GF-D8 (cell line): ENCODE results near the gene SPOCK3.
"Not testable (repeated sequence)": the region's sequence is repeated elsewhere in the genome, so short reads cannot be mapped to it uniquely, and the experiment has no call there.

Source experiments
- DNase-seq: peaks from one replicate; lab custom pipeline; 2025; lab: John Stamatoyannopoulos, UW

SPOCK3 gene

GRCh38 chr4:166957451-166957850, 276.8 kb downstream of the SPOCK3 start:
- DNase-seq = no peak

DNA sequence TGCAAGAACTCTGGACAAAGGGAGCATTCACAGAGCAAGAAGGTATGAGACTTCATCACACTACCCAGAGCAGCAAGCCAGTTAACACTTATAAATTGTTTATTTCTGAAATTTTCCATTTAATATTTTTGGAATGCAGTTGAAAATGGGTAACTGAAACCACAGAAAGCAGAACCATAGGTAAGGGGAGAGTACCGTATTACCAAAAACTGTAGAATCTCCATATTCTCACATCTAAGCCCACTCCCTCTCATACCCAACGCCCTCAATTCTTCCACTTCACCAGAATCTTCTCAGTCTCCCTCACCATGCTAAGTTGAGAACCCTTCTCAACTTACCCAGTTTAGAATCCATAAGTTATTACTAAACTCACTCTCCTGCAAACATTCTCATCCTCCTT, 277.8 kb downstream of the SPOCK3 start:
- no peak for DNase-seq

GRCh38 chr4:166941629-166942028, 292.7 kb downstream of the SPOCK3 start:
- DNase-seq = no peak

GRCh38 chr4:166930464-166930863, 303.8 kb downstream of the SPOCK3 start:
- no peak for DNase-seq

DNA sequence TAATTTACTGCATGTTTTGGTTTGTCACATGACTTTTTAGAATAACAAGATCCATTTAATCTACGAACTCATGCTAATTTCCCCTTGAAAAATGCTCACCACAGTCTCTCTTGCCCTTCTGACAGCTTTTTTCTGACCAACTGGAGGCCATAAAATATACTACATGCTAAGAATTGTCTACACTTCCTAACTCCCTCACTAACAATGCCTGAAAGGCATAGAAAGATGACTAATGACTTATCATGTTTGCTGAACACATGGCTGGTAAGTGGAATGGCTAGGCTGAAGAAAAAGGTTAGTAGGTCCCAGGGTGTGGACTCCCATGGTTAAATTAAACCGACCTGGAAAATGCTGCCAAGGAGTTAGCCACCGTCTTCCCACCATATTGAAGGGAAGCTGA, 309.9 kb downstream of the SPOCK3 start:
- DNase-seq = no peak

GRCh38 chr4:166913926-166914325, 320.4 kb downstream of the SPOCK3 start:
- DNase-seq = no peak

- DNase-seq = no peak
Observed at GRCh38 chr4:166903408-166903807, 330.9 kb downstream of the SPOCK3 start.

DNA sequence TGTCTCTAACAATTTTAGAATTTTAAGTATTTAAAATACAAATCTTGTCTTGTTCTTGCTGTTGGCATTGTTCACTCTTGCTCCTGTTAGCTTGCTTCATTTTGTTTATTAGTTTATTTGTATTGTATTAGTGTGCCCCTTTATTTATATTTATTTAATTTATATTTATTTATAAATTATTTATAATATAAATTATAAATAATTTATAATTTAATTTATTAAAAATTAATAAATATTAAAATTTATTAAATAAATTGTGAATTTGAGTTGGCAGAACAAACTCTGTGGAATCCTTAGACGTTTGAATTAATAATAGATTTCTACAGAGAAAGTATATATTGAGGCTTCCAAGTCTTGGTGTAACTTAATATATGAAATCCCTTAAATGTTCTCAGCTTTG, 331.4 kb downstream of the SPOCK3 start:
- DNase-seq = no peak

DNA sequence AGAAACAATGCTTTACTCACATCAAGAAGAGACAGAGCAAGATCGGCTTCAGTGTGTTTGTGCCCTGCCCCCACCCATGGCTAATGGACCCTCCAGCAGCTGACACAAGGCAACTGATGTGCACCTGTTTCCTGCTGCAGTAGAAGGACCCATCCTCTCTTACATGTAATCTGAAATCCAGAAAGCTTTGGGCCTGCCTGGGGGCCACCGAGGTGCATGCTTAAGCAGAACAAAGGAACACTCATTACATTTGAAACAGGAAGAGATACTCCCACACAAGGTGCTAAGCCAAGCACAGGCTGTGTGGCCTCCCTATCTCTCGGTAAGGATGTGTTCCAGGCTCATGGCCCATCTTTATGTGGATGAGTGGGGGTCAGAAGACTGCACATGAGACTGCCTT, 338.0 kb downstream of the SPOCK3 start:
- DNase-seq = no peak

GRCh38 chr4:166895771-166896170, 338.5 kb downstream of the SPOCK3 start:
- DNase-seq = no peak

- no peak for DNase-seq
Observed at GRCh38 chr4:166887457-166887856, 346.8 kb downstream of the SPOCK3 start.

DNA sequence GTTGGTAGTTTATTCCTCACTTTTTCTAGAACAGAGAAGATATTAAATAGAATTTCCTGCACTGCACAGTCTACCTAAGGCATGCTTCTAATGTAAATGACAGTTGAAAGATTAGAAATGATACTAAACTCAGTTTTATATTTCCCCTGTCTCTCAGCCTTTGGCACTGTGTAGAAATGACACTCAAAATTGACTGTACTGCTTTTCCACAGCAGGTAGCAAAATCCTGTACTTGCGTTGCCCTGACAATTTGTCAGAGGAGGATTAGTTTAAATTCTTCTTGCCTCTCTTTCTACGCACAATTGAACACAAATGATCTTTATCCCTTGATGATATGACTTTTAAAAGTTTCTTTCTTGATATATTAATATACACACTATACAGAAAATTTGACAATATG, 347.6 kb downstream of the SPOCK3 start:
- DNase-seq = no peak

- no peak for DNase-seq
Observed at GRCh38 chr4:166882221-166882620, 352.1 kb downstream of the SPOCK3 start.

DNA sequence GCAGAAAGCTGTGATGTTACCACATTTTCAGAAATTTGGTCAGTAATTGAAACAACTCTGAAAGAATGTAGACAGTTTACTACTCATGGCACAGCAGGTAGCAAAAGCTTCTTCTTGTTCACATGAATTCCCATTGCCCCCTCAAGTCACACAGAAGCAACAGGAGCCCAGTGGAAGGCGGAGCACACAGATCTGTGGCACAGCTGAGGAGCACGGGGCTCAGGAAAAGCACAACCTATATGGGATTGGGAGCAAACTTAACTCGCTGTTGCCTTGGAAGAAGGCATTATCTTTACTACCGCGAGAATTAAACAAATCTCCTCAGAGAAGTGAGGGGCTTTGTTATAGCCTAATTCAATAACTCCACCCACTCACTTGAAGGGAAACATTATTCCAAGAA, 358.5 kb downstream of the SPOCK3 start:
- DNase-seq = no peak

DNA sequence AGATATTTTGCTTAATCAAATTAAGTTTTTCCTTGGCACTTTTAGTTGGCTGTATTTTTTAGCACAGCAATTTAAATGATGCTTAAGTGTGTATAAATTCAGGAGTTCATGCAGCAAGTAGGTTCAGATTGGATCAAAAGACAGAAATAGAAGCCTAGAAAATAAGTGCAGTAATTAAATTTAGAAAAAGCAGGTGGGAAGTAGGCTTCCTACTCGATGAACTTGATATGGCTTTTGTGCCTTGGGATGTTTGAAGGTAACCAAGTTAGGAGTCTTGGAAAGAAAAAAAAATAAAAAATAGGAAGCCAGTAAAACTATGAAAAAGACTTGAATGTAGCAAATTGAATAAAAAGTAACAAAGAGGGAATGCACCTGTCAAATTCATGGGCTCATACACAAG, 372.3 kb downstream of the SPOCK3 start:
- no peak for DNase-seq

DNA sequence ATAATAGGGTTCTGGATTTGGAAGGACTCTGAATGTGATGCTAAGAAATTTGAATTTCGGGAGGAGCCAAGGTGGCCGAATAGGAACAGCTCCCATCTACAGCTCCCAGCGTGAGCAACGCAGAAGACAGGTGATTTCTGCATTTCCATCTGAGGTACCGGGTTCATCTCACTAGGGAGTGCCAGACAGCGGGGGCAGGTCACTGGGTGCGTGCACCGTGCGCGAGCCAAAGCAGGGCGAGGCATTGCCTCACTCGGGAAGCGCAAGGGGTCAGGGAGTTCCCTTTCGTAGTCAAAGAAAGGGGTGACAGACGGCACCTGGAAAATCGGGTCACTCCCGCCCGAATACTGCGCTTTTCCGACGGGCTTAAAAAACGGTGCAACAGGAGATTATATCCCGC, 383.9 kb downstream of the SPOCK3 start:
- not testable (repeated sequence) for DNase-seq

DNA sequence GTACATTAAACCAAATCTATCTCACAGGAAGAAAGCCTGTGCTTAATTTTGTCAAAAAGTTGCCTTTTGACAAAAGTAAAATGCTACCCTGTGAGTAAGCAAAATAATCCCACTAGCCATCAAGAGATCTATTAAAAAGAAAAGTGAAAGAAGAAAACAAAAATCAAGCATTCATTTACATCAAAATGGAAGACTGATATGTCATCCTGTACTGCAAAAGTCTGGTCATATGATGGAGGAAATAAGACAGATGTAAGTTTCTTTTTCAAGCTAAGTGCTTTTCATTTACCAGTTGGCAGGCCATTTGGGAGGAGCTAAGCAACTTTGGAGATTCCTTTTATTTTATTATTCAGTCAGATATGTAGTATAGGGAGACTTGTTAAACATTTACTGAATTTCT, 387.4 kb downstream of the SPOCK3 start:
- no peak for DNase-seq

- DNase-seq = no peak
Observed at GRCh38 chr4:166842795-166843261, 391.5 kb downstream of the SPOCK3 start.

- DNase-seq = no peak
Observed at GRCh38 chr4:166839615-166840251, 394.6 kb downstream of the SPOCK3 start.

GRCh38 chr4:166838975-166839614, 395.2 kb downstream of the SPOCK3 start:
- no peak for DNase-seq

GRCh38 chr4:166836865-166837264, 397.4 kb downstream of the SPOCK3 start:
- DNase-seq = no peak

DNA sequence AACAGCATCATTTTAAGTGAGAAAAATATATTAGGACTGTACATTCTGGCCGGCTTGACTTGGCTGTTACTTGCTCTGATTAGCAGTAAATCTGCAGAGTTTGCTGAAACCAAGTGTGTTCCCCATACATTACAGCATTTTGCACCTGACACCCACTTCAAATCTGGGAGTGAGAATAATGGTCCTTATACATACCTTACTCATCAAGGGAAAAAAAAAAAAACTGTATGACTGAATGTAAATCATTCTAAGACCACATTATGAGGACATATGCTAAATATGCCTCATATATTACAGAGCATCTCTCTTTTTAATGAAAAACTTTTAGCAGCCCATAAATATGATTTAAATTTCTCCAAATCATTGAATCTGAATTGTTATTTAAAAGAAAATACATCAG, 406.7 kb downstream of the SPOCK3 start:
- no peak for DNase-seq

- DNase-seq = no peak
Observed at GRCh38 chr4:166827167-166827566, 407.1 kb downstream of the SPOCK3 start.

- DNase-seq = no peak
Observed at GRCh38 chr4:166823848-166824247, 410.4 kb downstream of the SPOCK3 start.
